GM21825 (cell line): Measurements from ENCODE around the gene DDR1.
"Not testable (repeated sequence)": the region's sequence is repeated elsewhere in the genome, so short reads cannot be mapped to it uniquely, and the experiment has no call there.

Source experiments
- ATAC-seq: cut with Tn5 transposase; IDR thresholded peaks from one replicate; pipeline ENCODE4 v1.9.1; 2021; ENCODE audit warnings: mild to moderate bottlenecking, moderate library complexity; ENCODE audit not compliant: unreplicated experiment

Gene DDR1

DNA sequence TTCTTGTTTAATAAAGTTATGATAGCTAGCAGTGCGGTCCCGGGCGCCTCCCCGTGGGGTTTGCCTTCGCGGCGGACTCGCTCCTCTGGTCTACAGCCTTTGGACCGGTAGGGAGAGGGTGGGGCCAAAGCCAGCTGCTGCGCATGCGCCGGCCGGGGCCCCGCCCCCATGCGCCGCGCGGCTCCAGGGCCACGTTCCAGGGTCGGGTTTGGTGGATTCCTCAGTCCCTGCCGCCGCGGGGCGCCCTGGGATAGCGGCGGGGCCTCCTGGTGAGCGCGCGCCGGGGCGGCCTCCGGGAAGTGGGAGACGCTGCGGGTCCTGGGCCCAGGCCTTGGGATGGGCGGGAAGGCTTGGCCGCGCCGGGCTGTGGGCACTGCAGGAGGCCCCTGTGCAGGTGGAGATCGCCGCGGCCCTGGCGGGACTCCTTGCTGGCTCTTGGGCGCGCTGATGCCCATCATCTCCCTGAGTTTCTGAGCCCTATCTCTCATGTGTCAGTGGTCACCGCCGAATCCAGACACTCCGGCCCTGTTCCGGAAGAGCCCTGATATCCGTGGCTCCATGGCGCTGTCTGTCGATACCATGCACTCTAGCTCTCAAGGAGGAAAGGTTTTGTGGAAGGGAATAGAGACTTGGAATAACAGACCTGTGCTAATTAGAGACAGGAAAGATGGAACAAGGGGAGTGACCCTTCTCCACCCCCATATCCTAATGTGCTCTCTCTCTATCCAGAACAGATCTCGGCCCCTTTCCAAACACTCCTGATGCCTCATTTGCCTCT, 29.9 kb downstream of the DDR1 start, which contains the start of gene VARS2:
Gene VARS2 (plus strand): TSS at position 163 of the 778 bp plus-strand sequence. CDS start 599 bp downstream, at position 762.
- ATAC-seq: peak; percentile 66

DNA sequence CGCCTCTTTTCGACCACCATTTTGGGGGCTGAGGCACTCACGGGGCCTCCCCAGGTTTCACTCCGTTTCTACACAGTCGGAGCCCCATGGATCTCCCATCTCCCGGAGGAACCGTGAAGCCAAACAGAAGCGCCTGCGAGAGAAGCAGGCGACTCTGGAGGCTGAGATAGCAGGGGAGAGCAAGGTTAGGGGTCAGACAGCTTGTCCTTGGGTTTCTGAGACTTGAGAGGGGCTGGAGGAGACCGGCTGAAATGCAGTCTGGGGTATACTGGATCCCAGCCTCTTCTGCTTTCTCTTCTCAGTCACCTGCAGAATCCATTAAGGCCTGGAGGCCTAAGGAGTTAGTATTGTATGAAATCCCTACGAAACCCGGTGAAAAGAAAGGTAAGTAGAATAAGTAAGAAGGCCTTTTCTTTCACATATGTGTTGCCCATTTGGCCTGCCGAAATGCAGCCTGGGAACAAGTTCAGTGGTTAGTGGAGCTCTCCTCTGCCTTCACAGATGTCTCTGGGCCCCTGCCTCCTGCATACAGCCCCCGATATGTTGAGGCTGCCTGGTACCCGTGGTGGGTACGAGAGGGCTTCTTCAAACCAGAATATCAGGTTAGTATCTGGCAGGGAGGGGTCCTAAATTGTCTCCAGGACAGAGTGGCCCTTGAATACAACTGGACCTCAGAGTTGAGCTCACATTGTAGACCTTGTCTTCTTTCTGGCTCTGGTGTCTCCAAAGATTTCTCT, 30.7 kb downstream of the DDR1 start:
- no peak for ATAC-seq

DNA sequence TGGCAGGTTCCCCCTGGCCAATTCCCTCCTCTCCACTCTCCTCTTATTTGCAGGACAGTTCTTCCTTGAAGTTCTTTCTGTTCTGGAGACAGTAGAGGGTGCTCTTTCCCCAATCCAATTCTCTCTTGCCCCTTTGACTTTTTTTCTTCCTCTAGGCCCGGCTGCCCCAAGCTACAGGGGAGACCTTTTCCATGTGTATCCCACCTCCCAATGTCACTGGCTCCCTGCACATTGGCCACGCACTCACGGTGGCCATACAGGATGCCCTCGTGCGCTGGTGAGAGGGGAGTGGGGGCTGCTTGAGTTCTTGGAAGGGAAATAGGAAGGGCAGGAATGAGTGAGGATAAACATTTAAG, 31.2 kb downstream of the DDR1 start:
- no peak for ATAC-seq

DNA sequence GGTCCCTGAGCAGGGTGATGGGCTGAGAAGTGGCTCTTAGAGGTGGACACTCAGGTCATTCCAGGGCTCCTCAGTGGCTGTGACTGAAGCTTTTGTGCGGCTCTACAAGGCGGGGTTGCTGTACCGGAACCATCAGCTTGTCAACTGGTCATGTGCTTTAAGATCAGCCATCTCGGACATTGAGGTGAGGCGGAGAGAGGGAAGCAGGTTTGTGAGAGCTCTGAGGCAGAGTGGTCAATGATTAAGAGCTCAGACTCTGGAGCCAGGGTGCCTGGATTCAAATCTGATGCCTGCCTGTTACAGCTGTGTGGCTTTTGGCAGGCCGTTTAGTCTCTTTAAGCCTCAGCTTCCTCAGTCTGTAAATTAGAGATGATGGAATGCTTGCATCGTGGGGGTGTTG, 32.7 kb downstream of the DDR1 start:
- ATAC-seq: no peak

DNA sequence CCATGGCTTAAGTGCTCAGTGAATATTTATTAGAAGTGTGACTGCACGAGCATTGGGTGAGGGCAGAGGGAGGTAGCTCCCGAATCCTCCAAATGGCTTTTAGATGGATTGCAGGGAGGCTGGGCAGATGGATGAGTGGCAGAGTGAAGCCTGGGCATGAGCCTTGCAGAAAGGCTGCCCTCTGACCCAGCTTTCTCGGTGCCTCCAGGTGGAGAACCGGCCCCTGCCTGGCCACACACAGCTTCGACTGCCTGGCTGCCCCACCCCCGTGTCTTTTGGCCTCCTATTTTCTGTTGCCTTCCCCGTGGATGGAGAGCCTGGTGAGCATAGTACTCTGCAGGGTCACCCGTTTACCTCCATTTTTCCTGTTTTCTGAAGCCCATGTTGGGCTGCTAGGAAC, 33.2 kb downstream of the DDR1 start:
- ATAC-seq: no peak

DNA sequence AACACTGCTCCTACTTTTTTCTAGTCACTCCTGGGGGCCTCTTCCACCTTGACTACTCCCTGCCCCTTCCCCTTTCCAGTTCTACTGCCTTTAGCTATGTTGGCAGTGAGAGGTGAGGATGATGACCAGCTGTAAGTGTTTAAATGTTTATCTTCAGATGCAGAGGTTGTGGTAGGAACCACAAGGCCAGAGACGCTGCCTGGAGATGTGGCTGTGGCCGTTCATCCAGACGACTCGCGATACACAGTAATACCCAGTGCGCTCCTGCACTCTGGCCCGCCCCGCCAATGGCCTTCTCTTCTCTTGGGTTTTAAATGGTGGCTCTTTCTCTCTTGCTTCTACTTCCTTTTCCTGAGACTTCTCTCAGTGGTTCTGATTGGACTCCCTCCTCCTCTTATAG, 34.4 kb downstream of the DDR1 start:
- ATAC-seq: no peak

DNA sequence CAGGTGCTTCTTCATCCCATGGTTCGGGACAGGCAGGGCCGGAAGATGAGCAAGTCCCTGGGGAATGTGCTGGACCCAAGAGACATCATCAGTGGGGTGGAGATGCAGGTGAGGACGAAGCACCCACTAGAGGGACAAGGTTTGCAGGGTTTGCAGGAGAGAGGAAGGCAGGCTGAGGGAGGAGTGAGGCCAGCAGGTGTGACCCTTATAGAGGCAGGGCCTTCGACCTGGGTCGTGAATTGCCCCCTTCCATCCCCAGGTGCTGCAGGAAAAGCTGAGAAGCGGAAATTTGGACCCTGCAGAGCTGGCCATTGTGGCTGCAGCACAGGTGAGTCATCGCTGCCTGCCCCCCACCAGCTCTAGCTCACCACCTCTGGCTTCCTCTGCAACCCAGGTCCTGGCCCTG, 38.1 kb downstream of the DDR1 start:
- no peak for ATAC-seq

DNA sequence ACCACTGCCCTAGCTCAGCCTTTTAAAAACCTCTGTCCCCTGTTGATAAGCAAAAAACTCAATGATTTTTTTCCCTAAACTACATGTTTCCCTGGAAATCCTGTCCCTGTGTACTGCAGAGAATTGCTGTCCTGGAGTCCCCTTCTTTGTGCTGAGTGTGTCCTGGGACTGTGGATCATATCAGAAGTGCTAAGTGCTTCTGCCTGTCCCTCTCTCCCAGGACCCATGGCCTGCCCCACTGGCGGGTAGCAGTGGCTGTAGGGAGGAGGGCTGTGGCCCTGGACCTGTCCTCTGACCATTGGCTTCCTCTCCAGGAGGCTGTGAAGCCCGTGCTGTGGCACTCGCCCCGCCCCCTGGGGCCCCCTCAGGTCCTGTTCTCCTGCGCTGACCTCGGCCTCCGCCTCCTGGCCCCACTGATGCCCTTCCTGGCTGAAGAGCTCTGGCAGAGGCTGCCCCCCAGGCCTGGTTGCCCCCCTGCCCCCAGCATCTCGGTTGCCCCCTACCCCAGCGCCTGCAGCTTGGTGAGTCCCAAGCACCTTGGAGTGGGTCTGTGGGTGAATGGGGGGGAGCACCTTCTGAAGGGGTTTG, 39.8 kb downstream of the DDR1 start:
- ATAC-seq: not testable (repeated sequence)

DNA sequence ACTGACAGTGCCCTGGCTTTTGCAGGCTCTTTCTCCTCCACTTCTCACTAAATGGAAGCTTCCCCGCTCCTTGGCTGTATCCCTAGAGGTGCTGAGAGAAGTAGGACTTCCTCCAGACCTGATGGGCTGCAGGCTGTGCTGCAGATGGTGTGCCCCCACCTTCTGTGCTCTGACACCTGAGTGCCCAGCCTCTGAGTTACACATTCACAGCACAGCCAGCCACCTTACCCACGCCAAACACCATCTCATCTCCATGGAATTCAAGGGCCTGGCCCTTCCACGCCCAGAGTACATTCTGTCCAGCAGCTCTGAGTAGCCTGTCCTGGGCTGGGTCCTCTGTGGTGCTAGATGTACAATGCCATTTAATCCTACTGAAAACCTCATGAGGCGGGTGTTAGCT, 42.3 kb downstream of the DDR1 start:
- no peak for ATAC-seq

DNA sequence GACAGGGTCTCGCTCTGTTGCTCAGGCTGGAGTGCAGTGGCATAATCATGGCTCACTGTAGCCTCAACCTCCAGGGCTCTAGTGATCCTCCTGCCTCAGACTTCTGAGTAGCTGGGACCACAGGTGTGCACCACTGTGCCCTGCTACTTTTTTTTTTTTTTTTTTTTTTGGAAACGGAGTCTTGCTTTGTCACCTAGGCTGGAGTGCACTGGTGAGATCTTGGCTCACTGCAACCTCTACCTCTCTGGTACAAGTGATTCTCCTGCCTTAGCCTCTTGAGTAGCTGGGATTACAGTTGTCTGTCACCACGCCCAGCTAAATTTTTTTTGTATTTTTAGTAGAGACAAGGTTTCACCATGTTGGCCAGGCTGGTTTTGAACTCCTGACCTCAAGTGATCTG, 42.8 kb downstream of the DDR1 start:
- not testable (repeated sequence) for ATAC-seq

DNA sequence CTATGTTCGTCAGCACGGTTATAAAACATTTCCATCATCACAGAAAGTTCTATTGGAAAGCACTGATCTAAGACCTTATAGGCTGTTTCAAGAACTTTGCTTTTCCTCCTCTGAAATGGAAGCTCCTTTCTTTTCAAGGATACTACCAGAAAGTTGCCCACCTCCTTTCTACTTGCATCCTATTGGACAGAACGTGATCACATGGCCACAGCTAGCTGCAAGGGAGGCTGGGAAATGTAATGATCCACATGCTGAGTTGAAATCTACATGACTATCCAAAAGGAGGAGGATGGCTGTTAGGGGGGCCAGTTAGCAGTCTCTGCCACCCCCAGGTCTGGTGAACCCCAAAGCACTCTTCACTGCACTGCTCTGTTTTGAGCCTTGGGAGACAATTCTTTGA, 44.4 kb downstream of the DDR1 start:
- ATAC-seq: no peak

DNA sequence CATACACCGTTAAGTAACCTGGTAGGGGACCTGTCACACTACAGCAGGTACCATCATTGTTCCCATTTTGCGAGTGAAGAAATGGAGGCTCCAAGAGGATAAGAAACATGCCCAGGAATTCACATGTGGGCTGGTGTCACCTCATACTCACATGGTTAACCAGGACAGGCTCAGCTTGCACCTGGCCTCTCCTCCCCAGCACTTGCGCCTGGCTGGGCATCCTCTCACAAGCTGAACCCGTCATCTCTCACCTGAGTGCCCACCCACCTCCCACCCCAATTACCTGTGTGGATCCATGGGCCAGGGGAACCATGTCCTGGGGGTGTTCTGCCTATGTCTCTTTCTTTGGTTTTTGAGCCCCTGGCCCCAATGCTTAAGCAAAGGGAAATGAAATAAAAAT, 46.2 kb downstream of the DDR1 start:
- no peak for ATAC-seq

DNA sequence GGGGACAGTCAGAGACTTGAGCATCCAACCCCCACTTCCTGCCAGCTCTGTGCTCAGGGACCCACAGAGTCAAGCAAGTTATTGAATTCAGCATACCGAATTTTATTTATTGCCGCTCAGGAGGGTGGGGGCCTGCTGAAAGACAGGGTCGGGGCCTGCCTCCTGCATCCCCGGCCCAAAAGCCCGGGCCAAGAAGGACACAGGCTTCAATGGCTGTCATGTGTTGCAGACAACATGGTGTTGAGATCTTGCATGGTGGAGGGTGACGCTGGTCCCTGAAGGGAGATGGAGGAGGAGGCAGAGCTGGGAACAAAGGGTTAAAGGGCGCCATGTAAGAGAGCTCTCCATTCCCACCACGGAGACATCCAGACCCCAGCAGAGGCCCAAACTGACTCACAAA, 47.0 kb downstream of the DDR1 start:
- ATAC-seq: no peak

DNA sequence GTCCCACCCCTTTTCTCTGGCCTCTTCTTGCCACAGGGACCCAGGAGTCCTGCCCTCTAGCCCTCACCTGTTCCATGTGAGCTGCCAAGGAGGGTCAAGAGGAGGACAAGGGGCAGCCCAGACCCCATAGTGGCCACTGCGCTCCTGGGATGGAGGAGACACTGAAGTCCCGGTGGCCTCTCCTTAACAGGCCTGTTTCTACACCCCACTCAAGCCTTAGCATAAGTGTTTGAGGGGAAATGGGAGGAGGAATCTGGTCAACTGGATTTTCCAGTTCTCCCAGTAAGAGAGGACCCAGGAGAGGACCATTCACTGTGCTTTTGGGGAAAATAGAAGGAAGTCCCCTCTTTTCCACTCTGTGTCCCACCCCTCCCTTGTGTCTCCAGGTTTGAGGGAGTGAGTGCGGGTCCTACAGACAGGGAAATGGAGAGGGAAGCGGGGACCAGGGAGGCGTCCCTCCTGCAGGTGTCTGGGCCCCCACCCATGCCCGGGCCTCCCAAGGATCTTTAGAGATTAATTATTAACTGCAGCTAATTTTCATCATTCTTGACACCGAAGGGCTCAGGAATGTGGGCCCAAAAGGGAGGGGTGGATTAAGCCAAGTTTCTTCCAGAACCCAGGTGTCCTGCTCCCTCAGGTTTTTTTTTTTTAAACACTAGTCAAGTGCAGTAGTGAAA, 47.8 kb downstream of the DDR1 start, which contains the start of gene SFTA2:
Gene SFTA2 (minus strand): TSS at position 202 of the 677 bp plus-strand sequence. CDS start 74 bp downstream, at position 128.
- no peak for ATAC-seq

DNA sequence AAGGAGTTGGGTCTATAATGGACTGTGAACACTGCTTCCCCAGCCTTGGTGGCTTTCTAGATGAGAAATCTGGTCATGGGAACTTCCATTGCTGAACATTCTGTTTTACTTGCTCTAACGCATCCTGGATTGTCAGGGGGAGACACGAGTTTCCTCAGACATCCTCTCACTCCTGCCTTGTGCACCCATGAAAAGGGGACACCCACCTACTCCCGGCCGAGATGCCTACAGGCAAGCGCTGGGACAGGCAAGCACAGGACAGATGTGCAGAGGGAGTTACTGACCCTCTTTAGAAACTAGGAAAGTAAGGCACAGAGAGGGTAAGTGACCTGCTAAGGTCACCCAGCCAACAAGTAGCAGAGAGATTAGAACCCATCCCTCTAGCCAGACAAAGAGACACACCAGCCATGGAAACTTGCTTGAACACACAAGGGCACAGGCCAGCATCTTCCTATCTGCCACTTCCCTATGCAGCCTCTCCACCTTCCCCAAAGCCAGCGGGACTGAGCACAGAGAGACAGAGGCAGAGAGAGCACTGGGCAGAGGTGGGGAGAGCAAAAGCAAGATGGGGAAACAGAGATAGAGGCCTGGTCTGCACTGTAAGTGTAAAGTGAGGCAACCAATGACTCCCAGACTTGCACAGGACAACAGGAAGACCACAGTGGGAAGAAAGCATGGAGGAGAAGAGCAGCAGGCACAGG, 48.5 kb downstream of the DDR1 start:
- no peak for ATAC-seq

DNA sequence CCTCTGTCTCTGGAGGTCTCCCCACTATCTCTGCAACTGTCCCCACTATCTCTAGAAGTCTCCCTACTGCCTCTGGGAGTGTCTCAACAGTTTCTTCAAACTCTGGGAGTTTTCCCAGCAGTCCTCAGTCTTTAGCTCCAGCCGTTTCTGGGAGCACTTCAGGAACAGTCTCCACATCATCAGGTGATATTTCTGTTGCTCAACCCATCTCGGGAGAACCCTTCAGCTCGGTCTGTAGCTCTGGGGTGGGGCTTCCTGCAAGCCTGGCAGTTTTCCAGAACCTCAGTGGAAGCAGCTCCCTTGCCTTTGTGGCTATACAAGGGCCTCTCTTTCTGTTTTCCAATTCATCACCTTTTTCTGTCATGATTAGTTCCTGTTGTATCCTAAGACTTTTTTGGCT, 50.7 kb downstream of the DDR1 start:
- no peak for ATAC-seq

DNA sequence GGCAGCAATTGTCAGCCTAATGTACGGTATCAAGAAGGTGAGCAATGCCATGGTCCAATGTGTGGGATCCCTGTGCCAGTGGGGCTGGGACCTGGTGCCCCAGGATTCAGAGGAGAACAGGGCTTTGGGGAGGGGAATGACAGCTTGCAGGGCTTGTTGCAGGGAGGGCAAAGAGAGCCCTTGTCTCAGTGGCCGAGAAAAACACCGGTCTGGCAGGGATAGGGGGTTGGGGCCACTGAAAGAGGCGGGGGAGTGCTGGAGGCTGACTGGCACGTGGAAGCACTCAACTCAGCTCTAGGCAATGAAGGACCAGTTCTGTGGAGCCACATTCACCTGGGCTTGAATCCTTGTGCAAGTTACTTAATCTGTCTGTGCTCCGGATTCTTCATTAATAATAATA, 52.9 kb downstream of the DDR1 start:
- ATAC-seq: no peak

DNA sequence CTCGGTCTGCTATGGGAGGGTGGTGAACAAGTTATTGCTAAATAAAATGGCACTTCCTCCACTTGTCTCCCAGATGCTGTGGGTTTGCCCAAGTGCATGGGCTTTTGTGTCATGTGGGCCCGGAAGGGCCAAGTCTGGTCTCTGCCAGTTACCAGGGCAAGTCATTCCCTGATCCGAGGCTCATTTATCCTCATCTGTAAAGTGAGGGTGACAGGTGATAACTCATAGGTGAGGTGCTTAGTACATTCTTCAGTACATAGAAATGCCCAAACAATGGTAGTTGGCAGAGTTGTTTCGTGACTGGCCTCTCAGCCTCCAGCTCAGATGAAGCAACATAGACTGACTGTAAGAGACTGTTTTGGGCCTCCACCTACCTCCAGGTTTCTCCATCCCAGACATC, 54.4 kb downstream of the DDR1 start:
- ATAC-seq: no peak

DNA sequence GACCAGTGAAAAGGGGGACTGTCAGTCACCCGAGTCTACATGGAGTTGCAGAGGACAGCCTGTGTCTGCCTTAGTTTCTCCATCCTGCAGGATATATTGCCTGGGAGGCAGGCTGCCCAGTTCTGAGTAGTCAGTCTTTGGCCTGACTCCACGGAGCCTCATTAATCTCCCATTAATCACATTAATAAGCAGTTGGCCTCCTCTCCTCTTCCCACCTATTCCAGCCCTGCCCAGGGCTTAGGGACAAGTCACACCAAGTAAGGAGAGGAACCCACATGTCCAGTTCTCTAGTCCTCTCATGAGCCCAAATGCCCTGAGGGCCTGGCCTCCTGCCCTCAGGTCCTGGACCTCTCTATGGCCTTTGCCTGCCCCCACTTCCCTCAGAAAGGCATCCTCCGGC, 55.2 kb downstream of the DDR1 start:
- ATAC-seq: no peak

DNA sequence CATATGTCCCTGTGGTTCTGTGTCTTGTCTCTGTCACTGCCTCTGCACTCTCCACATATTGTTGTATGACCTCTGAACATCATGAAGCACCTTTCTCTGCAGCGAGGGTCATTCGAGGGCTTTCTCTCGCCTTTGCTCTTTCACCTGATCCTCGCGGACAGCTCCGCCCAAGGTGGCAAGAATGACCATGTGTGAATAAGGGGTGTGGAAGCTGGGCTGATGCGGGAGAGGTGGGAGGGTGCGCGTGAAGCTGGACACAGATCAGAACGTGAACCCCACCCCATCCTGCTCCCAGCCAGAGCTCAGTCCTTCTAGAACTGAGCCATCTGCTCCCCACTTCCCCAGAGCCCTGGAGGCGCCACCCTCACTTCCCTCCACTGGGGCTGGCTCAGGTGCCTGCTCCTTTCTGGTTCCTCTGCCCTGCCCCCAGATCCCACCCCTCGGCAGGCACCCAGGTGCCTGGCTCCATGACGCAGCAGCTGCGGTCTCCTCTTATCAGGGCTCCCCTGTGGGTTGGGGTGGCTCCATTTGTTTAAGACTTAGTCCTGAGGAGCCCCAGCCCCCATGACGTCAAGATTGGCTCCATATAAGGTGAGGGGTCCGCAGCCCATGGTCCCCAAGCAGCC, 56.2 kb downstream of the DDR1 start, which contains the start of gene MUCL3:
Gene MUCL3 (plus strand): TSS at position 613 of the 626 bp plus-strand sequence. CDS start 27 bp downstream, outside the sequence.
- ATAC-seq: no peak
